Liver (tissue), 9 donors: Measurements from ENCODE around the gene TRIM67. TPM values are rescaled to one million over a fixed set of nuclear protein-coding genes. Genes with fewer than 3 reads are reported as not detected.

Experiments
- DNase-seq: peaks from one replicate; pipeline ENCODE4 v3.0.0-alpha.2; 2017; ENCODE audit warnings: low spot score
- H3K27ac ChIP-seq, 2 donors: one replicate each; pipeline ENCODE4 v1.7.0; 2013; ENCODE audit warnings: inconsistent platforms in 2 of 2, low read length in 2 of 2, control low read depth in 1 of 2, low read depth in 1 of 2, mild to moderate bottlenecking in 1 of 2
- H3K27me3 ChIP-seq, 4 donors: one replicate each; pipeline versions ENCODE4 v1.6.1 to v1.7.0; 2013; ENCODE audit warnings: low read length in 3 of 4, inconsistent platforms in 1 of 4, mild to moderate bottlenecking in 1 of 4, moderate library complexity in 1 of 4; ENCODE audit not compliant: control insufficient read depth in 4 of 4, insufficient read depth in 4 of 4
- H3K36me3 ChIP-seq, 4 donors: one replicate each; pipeline versions ENCODE4 v1.6.1 to v1.7.0; 2013; ENCODE audit warnings: low read length in 3 of 4, mild to moderate bottlenecking in 3 of 4, low read depth in 1 of 4, moderate library complexity in 1 of 4; ENCODE audit not compliant: control insufficient read depth in 4 of 4, insufficient read depth in 3 of 4
- H3K4me1 ChIP-seq, 4 donors: one replicate each; pipeline versions ENCODE4 v1.6.1 to v1.7.0; 2013; ENCODE audit warnings: low read length in 3 of 4, mild to moderate bottlenecking in 3 of 4, moderate library complexity in 1 of 4; ENCODE audit not compliant: control insufficient read depth in 4 of 4, insufficient read depth in 4 of 4
- H3K4me3 ChIP-seq, 3 donors: one replicate each; pipeline versions ENCODE4 v1.6.1 to v1.7.0; 2013; ENCODE audit warnings: low read length in 3 of 3, control low read depth in 1 of 3, low read depth in 1 of 3, mild to moderate bottlenecking in 1 of 3
- H3K9ac ChIP-seq, 2 donors: one replicate each; pipeline ENCODE4 v1.7.0; 2013; ENCODE audit warnings: low read length in 2 of 2, mild to moderate bottlenecking in 2 of 2, moderate library complexity in 2 of 2, control low read depth in 1 of 2, low read depth in 1 of 2
- H3K9me3 ChIP-seq, 4 donors: one replicate each; pipeline versions ENCODE4 v1.6.1 to v1.7.0; 2013; ENCODE audit warnings: low read length in 3 of 4; ENCODE audit not compliant: control insufficient read depth in 4 of 4
- ATF3 ChIP-seq: IDR thresholded peaks from 2 replicates; pipeline ENCODE4 v1.6.1; 2016; ENCODE audit warnings: antibody characterized with exemption
- CTCF ChIP-seq: fragments of 150-350 bp; IDR thresholded peaks from 2 replicates; pipeline ENCODE4 v1.5.1; 2017; ENCODE audit warnings: improper control_type of control experiment, low read depth, low read length; ENCODE audit not compliant: missing input control
- EGR1 ChIP-seq, 2 donors: IDR thresholded peaks; 2 replicates each; pipeline ENCODE4 v1.6.1; 2016 to 2018; ENCODE audit warnings: antibody characterized with exemption in 2 of 2, low read depth in 2 of 2
- FOXA1 ChIP-seq: IDR thresholded peaks from 2 replicates; pipeline ENCODE4 v1.6.1; 2016; ENCODE audit warnings: antibody characterized with exemption
- FOXA2 ChIP-seq: IDR thresholded peaks from 2 replicates; pipeline ENCODE4 v1.6.1; 2016; ENCODE audit warnings: antibody characterized with exemption
- GABPA ChIP-seq, 2 donors: IDR thresholded peaks in 1 of 2; conservative IDR thresholded peaks in 1 of 2; 2 replicates each; pipeline ENCODE4 v1.6.1; 2016; ENCODE audit warnings: antibody characterized with exemption in 2 of 2, mild to moderate bottlenecking in 1 of 2, moderate library complexity in 1 of 2
- HNF4A ChIP-seq, 2 donors: conservative IDR thresholded peaks; 2 replicates each; pipeline ENCODE4 v1.6.1; 2016; ENCODE audit warnings: antibody characterized with exemption in 2 of 2, mild to moderate bottlenecking in 2 of 2
- HNF4G ChIP-seq: IDR thresholded peaks from 2 replicates; pipeline ENCODE4 v1.6.1; 2016; ENCODE audit warnings: antibody characterized with exemption
- JUND ChIP-seq, 2 donors: IDR thresholded peaks; 2 replicates each; pipeline ENCODE4 v1.6.1; 2016; ENCODE audit warnings: antibody characterized with exemption in 2 of 2
- MAX ChIP-seq: IDR thresholded peaks from 2 replicates; pipeline ENCODE4 v1.6.1; 2016; ENCODE audit warnings: antibody characterized with exemption
- NR2F2 ChIP-seq: IDR thresholded peaks from 2 replicates; pipeline ENCODE4 v1.6.1; 2016; ENCODE audit warnings: antibody characterized with exemption
- RAD21 ChIP-seq, 2 donors: IDR thresholded peaks; 2 replicates each; pipeline ENCODE4 v1.6.1; 2016; ENCODE audit warnings: antibody characterized with exemption in 2 of 2, mild to moderate bottlenecking in 2 of 2
- REST ChIP-seq: IDR thresholded peaks from 2 replicates; pipeline ENCODE4 v1.6.1; 2016; ENCODE audit warnings: antibody characterized with exemption, mild to moderate bottlenecking
- RXRA ChIP-seq, 2 donors: IDR thresholded peaks; 2 replicates each; pipeline ENCODE4 v1.6.1; 2017 to 2018; ENCODE audit warnings: antibody characterized with exemption in 2 of 2, mild to moderate bottlenecking in 1 of 2
- SP1 ChIP-seq: IDR thresholded peaks from 2 replicates; pipeline ENCODE4 v1.6.1; 2018; ENCODE audit warnings: antibody characterized with exemption, mild to moderate bottlenecking
- TAF1 ChIP-seq: conservative IDR thresholded peaks from 2 replicates; pipeline ENCODE4 v1.6.1; 2016; ENCODE audit warnings: antibody characterized with exemption, mild to moderate bottlenecking
- YY1 ChIP-seq: IDR thresholded peaks from 2 replicates; pipeline ENCODE4 v1.6.1; 2016; ENCODE audit warnings: antibody characterized with exemption, mild to moderate bottlenecking
- ZBTB33 ChIP-seq: IDR thresholded peaks from 2 replicates; pipeline ENCODE4 v1.6.1; 2016; ENCODE audit warnings: antibody characterized with exemption
- WGBS: extraction: QIAGEN DNeasy Blood & Tissue Kit; methylation state at CpG from one replicate; pipeline ENCODE4 v1.1.7; 2013; 5-methylcytosine and 5-hydroxymethylcytosine counted together
- polyA plus RNA-seq, 2 donors: library from polyadenylated mRNA; stranded (reverse) in 1 of 2; unstranded in 1 of 2; fragments of 200-250 nt in 1 of 2; fragments of >200 nt in 1 of 2; fragmentation: Nextera tagmentation in 1 of 2; extraction: Ambion mirVana in 1 of 2; gene quantifications; one replicate each; pipeline versions ENCODE4 v1.2.1 to v1.2.3, GENCODE V29; 2013 to 2015
- total RNA-seq, 2 donors: library from RNA; depleted of rRNA; stranded (reverse); fragments of >200 nt; gene quantifications; one replicate each; pipeline ENCODE4 v1.2.3, GENCODE V29; 2014
- donor health status: healthy.
- donor health status: healthy.
- donor health status: healthy.
- donor health status: healthy.
- donor health status: healthy.

The TRIM67 gene
- total and polyA plus RNA-seq, 4 donors = under 0.01 to 0.05 TPM; not detected in 2

GRCh38 chr1:231187571-231187970 lies 25.7 kb downstream of the TRIM67 start:
- WGBS = 62% methylated on average over 10 of the region's 10 CpGs

More at GRCh38 chr1:231187571-231187970, 25.7 kb downstream of the TRIM67 start:
- Histone ChIP-seq H3K27ac (no peak overlapping the region), H3K4me1 (no peaks in the 10 kb centered on the region), H3K36me3 (no peaks in the 10 kb centered on the region), H3K9me3 (peaks cover 0 to 6% (median 0%) of the 10 kb centered on the region in 4 donors), H3K4me3 (no peak overlapping the region), H3K9ac (no peak overlapping the region), H3K27me3 (peaks cover 0 to 5% (median 0%) of the 10 kb centered on the region in 4 donors)
- DNase-seq = no peak
- TF ChIP-seq FOXA1 = no peak
- TF ChIP-seq ATF3 = no peak
- no peak for TF ChIP-seq RAD21 (IDR thresholded peaks at IDR 0.05)
- TF ChIP-seq NR2F2 = no peak
- TF ChIP-seq JUND (IDR thresholded peaks at IDR 0.05) = no peak
- TF ChIP-seq MAX = no peak
- TF ChIP-seq EGR1 (IDR thresholded peaks at IDR 0.05; ENCODE audit: low read depth in 2 of 2) = no peak
- no peak for TF ChIP-seq SP1
- no peak for TF ChIP-seq YY1
- TF ChIP-seq RXRA (IDR thresholded peaks at IDR 0.05) = no peak
- TF ChIP-seq CTCF = no peak
- no peak for TF ChIP-seq FOXA2
- TF ChIP-seq HNF4A (conservative IDR thresholded peaks at IDR 0.05) = no peak
- no peak for TF ChIP-seq REST
- no peak for TF ChIP-seq ZBTB33
- TF ChIP-seq GABPA (IDR thresholded peaks at IDR 0.05 in 1 of 2, conservative IDR thresholded peaks at IDR 0.05 in 1 of 2) = no peak
- no peak for TF ChIP-seq HNF4G
- no peak for TF ChIP-seq TAF1
